RWPE2 (cell line): ENCODE results near the gene LSM14A.

Source experiments
- ATAC-seq: fragments of 200-7000 bp; cut with Tn5 transposase; 3 replicates; pipeline ENCODE4 v1.9.1; 2021; ENCODE audit warnings: low read depth
- DNase-seq: peaks from one replicate; pipeline ENCODE4 v3.0.0-alpha.2; 2020; ENCODE audit warnings: low spot score
- H3K27ac ChIP-seq: fragments of 450-650 bp; 2 replicates; pipeline ENCODE4 v1.5.1; 2017; ENCODE audit warnings: mild to moderate bottlenecking; ENCODE audit not compliant: poor library complexity, severe bottlenecking
- H3K27me3 ChIP-seq: fragments of 250-450 bp; sonication (Bioruptor Pico); 2 replicates; pipeline ENCODE4 v1.5.1; 2021; ENCODE audit warnings: mild to moderate bottlenecking, moderate library complexity; ENCODE audit not compliant: insufficient read depth, poor library complexity, severe bottlenecking
- H3K36me3 ChIP-seq: fragments of 250-450 bp; sonication (Bioruptor Pico); 2 replicates; pipeline ENCODE4 v1.5.1; 2020; ENCODE audit warnings: low read depth, mild to moderate bottlenecking, moderate library complexity
- H3K4me1 ChIP-seq: fragments of 250-450 bp; sonication (Bioruptor Pico); 2 replicates; pipeline ENCODE4 v1.5.1; 2021; ENCODE audit warnings: mild to moderate bottlenecking, moderate library complexity; ENCODE audit not compliant: insufficient read depth, poor library complexity, severe bottlenecking
- H3K4me3 ChIP-seq: fragments of 250-450 bp; sonication (Bioruptor Pico); 2 replicates; pipeline ENCODE4 v1.5.1; 2021; ENCODE audit warnings: mild to moderate bottlenecking, moderate library complexity; ENCODE audit not compliant: severe bottlenecking
- H3K9me3 ChIP-seq: fragments of 250-450 bp; sonication (Bioruptor Pico); 2 replicates; pipeline ENCODE4 v1.5.1; 2021; ENCODE audit warnings: mild to moderate bottlenecking, moderate library complexity; ENCODE audit not compliant: severe bottlenecking
- CTCF ChIP-seq: fragments of 450-650 bp; IDR thresholded peaks from one replicate; pipeline ENCODE4 v1.5.1; 2017; ENCODE audit warnings: mild to moderate bottlenecking, moderate library complexity; ENCODE audit not compliant: poor library complexity, severe bottlenecking

LSM14A gene

GRCh38 chr19:34276614-34277013 is 104.3 kb downstream of the LSM14A start:
- Histone ChIP-seq H3K4me1 (peaks cover 14% of the 10 kb centered on the region), H3K9me3 (no peaks in the 10 kb centered on the region), H3K4me3 (no peak overlapping the region), H3K36me3 (no peaks in the 10 kb centered on the region), H3K27ac (peak overlapping the region; percentile 97), H3K27me3 (no peaks in the 10 kb centered on the region)
- DNase-seq (no peak), ATAC-seq (no peak)
- TF ChIP-seq CTCF = no peak

- TF ChIP-seq CTCF = no peak
- Histone ChIP-seq H3K4me1 (peaks cover 16% of the 10 kb centered on the region), H3K9me3 (no peaks in the 10 kb centered on the region), H3K4me3 (no peak overlapping the region), H3K27ac (no peak overlapping the region), H3K36me3 (no peaks in the 10 kb centered on the region), H3K27me3 (no peaks in the 10 kb centered on the region)
- DNase-seq = no peak
- ATAC-seq = no peak
Observed at GRCh38 chr19:34277244-34277643, 104.9 kb downstream of the LSM14A start.

- Histone ChIP-seq H3K27ac (no peak overlapping the region), H3K4me1 (peaks cover 24% of the 10 kb centered on the region), H3K27me3 (no peaks in the 10 kb centered on the region), H3K4me3 (no peak overlapping the region), H3K9me3 (no peaks in the 10 kb centered on the region), H3K36me3 (no peaks in the 10 kb centered on the region)
- ATAC-seq = no peak
- TF ChIP-seq CTCF = no peak
- no peak for DNase-seq
Observed at GRCh38 chr19:34278783-34279182, 106.5 kb downstream of the LSM14A start.
